Stomach (tissue), 9 donors: ENCODE results near the gene LRRC27. TPM values are rescaled to one million over a fixed set of nuclear protein-coding genes. Genes with fewer than 3 reads are reported as not detected.

Source experiments
- DNase-seq, 2 donors: peaks; one replicate each; pipeline versions ENCODE4 v3.0.0 to v3.0.0-alpha.2; 2013 to 2019
- H3K27ac ChIP-seq, 5 donors: fragments of 200-600 bp in 4 of 5; sonication (generic) in 4 of 5; one replicate each; pipeline ENCODE4 v1.5.1; 2013 to 2019; ENCODE audit warnings: mild to moderate bottlenecking in 1 of 5, moderate library complexity in 1 of 5
- H3K27me3 ChIP-seq, 3 donors: fragments of 200-600 bp; sonication (generic); one replicate each; pipeline ENCODE4 v1.5.1; 2017 to 2019; ENCODE audit warnings: mixed run types in 1 of 3
- H3K36me3 ChIP-seq, 4 donors: fragments of 200-600 bp; sonication (generic); 1 replicate in 3 of 4; 2 replicates in 1 of 4; pipeline ENCODE4 v1.5.1; 2016 to 2019
- H3K4me1 ChIP-seq, 4 donors: fragments of 200-600 bp; sonication (generic); one replicate each; pipeline ENCODE4 v1.5.1; 2016 to 2019
- H3K4me3 ChIP-seq, 4 donors: fragments of 200-600 bp; sonication (generic) in 3 of 4; one replicate each; pipeline ENCODE4 v1.5.1; 2016 to 2019; ENCODE audit warnings: mild to moderate bottlenecking in 1 of 4
- H3K9me3 ChIP-seq, 4 donors: fragments of 200-600 bp; sonication (generic); one replicate each; pipeline ENCODE4 v1.5.1; 2016 to 2019
- EP300 ChIP-seq: sonication (generic); formaldehyde crosslinking; IDR thresholded peaks from one replicate; pipeline ENCODE4 v1.6.1; 2017; ENCODE audit warnings: antibody characterized with exemption
- POLR2A ChIP-seq, 4 donors: fragments of 450-650 bp; IDR thresholded peaks; one replicate each; pipeline ENCODE4 v1.6.1; 2016; ENCODE audit warnings: antibody characterized with exemption in 4 of 4, control low read depth in 2 of 4, mild to moderate bottlenecking in 1 of 4, moderate library complexity in 1 of 4
- POLR2AphosphoS5 ChIP-seq, 3 donors: sonication (generic); formaldehyde crosslinking; IDR thresholded peaks; one replicate each; pipeline ENCODE4 v1.6.1; 2016; ENCODE audit warnings: antibody characterized with exemption in 3 of 3
- WGBS, 5 donors: extraction: QIAGEN DNeasy Blood & Tissue Kit in 3 of 5; methylation state at CpG; one replicate each; pipeline versions ENCODE4 v1.1.5 to v1.1.7; 2013 to 2018; 5-methylcytosine and 5-hydroxymethylcytosine counted together
- intact Hi-C: fragments of 100-400 bp; cut with DNase I; formaldehyde crosslinking; loops from one replicate; pipeline ENCODE4 v1.15.1; 2023; ENCODE audit warnings: low total_unique reads
- polyA plus RNA-seq, 3 donors: library from polyadenylated mRNA; stranded (reverse); fragments of 200-250 nt; gene quantifications; one replicate each; pipeline ENCODE4 v1.2.3, GENCODE V29; 2013
- total RNA-seq, 5 donors: library from RNA; depleted of rRNA; stranded (reverse); fragments of >200 nt; gene quantifications; one replicate each; pipeline versions ENCODE4 v1.1.0 to v1.2.3, GENCODE V29; 2014 to 2016
- TF ChIP-seq, protein P1 (sequence below), 7 experiments: fragments of 450-650 bp in 4 of 7; fragments of 200-600 bp in 3 of 7; sonication (generic) in 3 of 7; IDR thresholded peaks; one replicate each; pipeline ENCODE4 v1.5.1; 2016 to 2019; ENCODE audit warnings: antibody characterized with exemption in 7 of 7, control low read depth in 2 of 7, mild to moderate bottlenecking in 1 of 7
- donor health status: healthy with polysubstance abuse.
- donor health status: Bipolar disorder and iron deficiency.
- donor health status: healthy.

LRRC27 gene
- total and polyA plus RNA-seq, 8 donors, result 4.2 to 31.3 (median 11.1) TPM

DNA sequence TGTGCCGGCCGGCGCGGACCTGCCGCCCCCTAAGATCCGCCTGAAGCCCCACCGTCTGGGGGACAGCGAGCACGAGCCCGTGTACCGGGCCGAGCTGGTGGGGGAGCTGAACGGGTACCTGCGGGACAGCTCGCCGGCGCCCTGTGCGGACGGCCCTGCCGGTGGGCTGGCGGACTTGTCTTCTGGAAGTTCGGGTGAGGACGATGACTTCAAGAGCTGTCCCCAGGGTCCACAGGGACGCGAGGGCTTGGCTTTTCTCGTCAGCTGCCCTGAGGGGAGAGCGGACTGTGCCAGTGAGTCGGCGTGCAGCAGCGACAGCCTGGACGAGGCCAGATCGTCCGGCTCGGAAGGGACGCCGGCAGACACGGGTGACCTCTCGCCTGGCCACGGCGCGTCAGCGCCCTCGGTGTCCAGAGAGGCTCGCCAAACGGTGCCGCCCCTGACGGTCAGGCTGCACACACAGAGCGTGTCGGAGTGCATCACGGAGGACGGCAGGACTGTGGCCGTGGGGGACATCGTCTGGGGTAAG is 73.5 kb downstream of the LRRC27 start:
- Histone ChIP-seq H3K4me3 (peak overlapping the region in 1 of 4 donors; percentile 6), H3K4me1 (peaks cover 80 to 98% (median 89%) of the 10 kb centered on the region in 4 donors), H3K36me3 (peaks cover 23 to 31% (median 28%) of the 10 kb centered on the region in 4 donors), H3K9me3 (no peaks in the 10 kb centered on the region), H3K27me3 (no peaks in the 10 kb centered on the region), H3K27ac (peak overlapping the region in 3 of 5 donors; percentile 94 to 99 (median 99))
- 94 to 95% (median 94%) methylated on average over 18 to 53 of the region's 53 CpGs for WGBS, 5 donors
- DNase-seq, result no peak
- intact Hi-C loops, result no loop called here
- no peak for TF ChIP-seq EP300
- TF ChIP-seq POLR2AphosphoS5 (IDR thresholded peaks at IDR 0.05), result no peak
- TF ChIP-seq, protein P1, sequence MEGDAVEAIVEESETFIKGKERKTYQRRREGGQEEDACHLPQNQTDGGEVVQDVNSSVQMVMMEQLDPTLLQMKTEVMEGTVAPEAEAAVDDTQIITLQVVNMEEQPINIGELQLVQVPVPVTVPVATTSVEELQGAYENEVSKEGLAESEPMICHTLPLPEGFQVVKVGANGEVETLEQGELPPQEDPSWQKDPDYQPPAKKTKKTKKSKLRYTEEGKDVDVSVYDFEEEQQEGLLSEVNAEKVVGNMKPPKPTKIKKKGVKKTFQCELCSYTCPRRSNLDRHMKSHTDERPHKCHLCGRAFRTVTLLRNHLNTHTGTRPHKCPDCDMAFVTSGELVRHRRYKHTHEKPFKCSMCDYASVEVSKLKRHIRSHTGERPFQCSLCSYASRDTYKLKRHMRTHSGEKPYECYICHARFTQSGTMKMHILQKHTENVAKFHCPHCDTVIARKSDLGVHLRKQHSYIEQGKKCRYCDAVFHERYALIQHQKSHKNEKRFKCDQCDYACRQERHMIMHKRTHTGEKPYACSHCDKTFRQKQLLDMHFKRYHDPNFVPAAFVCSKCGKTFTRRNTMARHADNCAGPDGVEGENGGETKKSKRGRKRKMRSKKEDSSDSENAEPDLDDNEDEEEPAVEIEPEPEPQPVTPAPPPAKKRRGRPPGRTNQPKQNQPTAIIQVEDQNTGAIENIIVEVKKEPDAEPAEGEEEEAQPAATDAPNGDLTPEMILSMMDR (IDR thresholded peaks at IDR 0.05), result no peak
- TF ChIP-seq POLR2A (IDR thresholded peaks at IDR 0.05), result no peak

DNA sequence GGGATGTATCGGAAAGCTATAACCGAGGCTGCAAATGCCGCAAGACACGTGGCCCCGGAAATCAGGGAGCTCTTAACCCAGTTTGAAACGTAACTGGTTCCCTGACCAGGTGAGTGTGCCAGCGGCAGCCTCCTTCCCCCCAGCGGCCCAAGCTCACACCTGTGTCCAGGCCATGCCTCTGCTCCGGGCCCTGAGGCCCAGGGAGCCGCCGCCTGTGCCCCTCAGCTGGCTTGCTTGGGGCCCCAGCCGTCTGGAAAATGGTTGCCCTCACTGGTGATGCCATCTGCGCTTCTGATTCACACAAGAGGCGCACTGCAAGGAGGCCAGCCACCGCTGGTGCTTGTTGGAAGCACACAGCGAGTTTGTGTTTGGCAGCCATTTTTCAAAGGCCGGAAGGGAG is 74.2 kb downstream of the LRRC27 start:
- peaks cover 80 to 98% (median 89%) of the 10 kb centered on the region in 4 donors for H3K4me1 ChIP-seq
- no peak for DNase-seq
- no peak overlapping the region for H3K4me3 ChIP-seq
- H3K9me3 ChIP-seq, result no peaks in the 10 kb centered on the region
- TF ChIP-seq POLR2AphosphoS5 (IDR thresholded peaks at IDR 0.05) (no peak), EP300 (no peak), POLR2A (IDR thresholded peaks at IDR 0.05) (no peak)
- TF ChIP-seq, protein P1 (IDR thresholded peaks at IDR 0.05), result no peak
- H3K36me3 ChIP-seq, result peaks cover 23 to 31% (median 28%) of the 10 kb centered on the region in 4 donors
- no peaks in the 10 kb centered on the region for H3K27me3 ChIP-seq
- intact Hi-C loops, result no loop called here
- peak overlapping the region; percentile 89 to 96 (median 94) for H3K27ac ChIP-seq
- WGBS, 5 donors, result 81 to 95% (median 89%) methylated on average over 8 to 17 of the region's 17 CpGs

GRCh38 chr10:132406750-132407149 is 74.8 kb downstream of the LRRC27 start:
- Histone ChIP-seq H3K27ac (peak overlapping the region; percentile 89 to 96 (median 94)), H3K4me3 (no peak overlapping the region), H3K36me3 (peaks cover 23 to 31% (median 28%) of the 10 kb centered on the region in 4 donors), H3K4me1 (peaks cover 80 to 98% (median 89%) of the 10 kb centered on the region in 4 donors), H3K9me3 (no peaks in the 10 kb centered on the region), H3K27me3 (no peaks in the 10 kb centered on the region)
- 79 to 85% (median 82%) methylated on average over 9 to 16 of the region's 16 CpGs for WGBS, 5 donors
- no peak for DNase-seq
- intact Hi-C loops, result no loop called here
- TF ChIP-seq, protein P1 (IDR thresholded peaks at IDR 0.05), result no peak
- TF ChIP-seq EP300 (no peak), POLR2AphosphoS5 (IDR thresholded peaks at IDR 0.05) (no peak), POLR2A (IDR thresholded peaks at IDR 0.05) (no peak)

DNA sequence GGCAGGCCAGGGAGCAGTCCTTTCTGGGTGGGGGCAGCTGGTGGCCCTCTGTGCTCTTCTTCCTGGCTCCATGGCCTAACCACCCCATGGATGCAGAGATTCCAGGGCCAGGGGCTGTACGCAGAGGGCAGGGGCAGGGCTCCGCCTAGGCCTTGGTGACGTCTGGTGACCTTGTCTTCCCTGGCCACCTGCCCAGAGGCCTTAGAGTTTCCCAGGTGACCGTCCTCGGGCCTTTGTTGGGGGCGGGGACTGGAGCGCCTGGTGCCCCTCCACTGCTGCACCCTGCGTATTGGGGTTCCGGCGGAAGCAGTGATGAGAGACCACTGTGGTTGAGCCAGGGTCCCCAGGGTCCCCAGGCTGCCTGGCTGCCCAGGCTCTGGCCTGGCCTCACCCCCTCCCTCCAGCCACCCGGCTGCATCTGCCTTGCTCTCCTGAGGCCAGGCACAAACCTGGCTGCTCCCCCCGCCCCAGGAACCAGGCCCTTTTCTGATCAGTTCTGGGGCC is 75.3 kb downstream of the LRRC27 start:
- Histone ChIP-seq H3K27me3 (no peaks in the 10 kb centered on the region), H3K4me3 (peak overlapping the region in 1 of 4 donors; percentile 18), H3K27ac (peak overlapping the region; percentile 89 to 96 (median 94)), H3K36me3 (peaks cover 23 to 31% (median 28%) of the 10 kb centered on the region in 4 donors), H3K9me3 (no peaks in the 10 kb centered on the region), H3K4me1 (peaks cover 80 to 98% (median 89%) of the 10 kb centered on the region in 4 donors)
- intact Hi-C loops, result no loop called here
- TF ChIP-seq EP300 (no peak), POLR2AphosphoS5 (IDR thresholded peaks at IDR 0.05) (peak in 1 of 3 donors; percentile 27)
- WGBS, 5 donors, result 35 to 73% (median 40%) methylated on average over 3 to 12 of the region's 12 CpGs
- peak; percentile 87 to 94 for DNase-seq

DNA sequence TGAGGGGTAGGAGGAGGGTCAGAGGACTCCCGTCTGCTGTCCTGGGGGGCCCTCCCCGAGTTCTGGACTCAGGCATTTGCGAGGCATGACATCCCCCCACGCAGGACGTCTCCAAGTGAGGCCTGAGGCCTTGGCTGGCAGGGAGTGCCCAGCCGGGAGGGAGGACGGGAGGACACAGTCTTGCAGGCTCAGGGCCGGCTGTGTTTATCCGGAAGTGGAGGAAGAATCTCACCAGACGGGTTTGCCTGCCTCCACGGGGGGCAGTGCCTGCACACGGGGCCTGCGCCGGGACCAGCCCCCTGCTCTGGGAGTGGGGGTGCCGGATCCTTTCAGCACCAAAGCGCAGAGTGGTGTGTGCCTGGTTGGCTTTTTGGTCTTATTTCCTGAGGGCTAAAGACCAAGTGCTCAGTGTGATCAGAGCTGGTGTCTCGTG is 75.9 kb downstream of the LRRC27 start:
- Histone ChIP-seq H3K27ac (peak overlapping the region; percentile 89 to 96 (median 94)), H3K4me3 (peak overlapping the region; percentile 4 to 33 (median 8)), H3K27me3 (no peaks in the 10 kb centered on the region), H3K9me3 (no peaks in the 10 kb centered on the region), H3K4me1 (peaks cover 80 to 98% (median 90%) of the 10 kb centered on the region in 4 donors), H3K36me3 (peaks cover 23 to 31% (median 28%) of the 10 kb centered on the region in 4 donors)
- WGBS, 5 donors, result 10 to 17% (median 14%) methylated on average over 7 to 17 of the region's 17 CpGs
- peak; percentile 95 to 96 for DNase-seq
- TF ChIP-seq EP300 (no peak), POLR2A (IDR thresholded peaks at IDR 0.05) (no peak), POLR2AphosphoS5 (IDR thresholded peaks at IDR 0.05) (peak; percentile 21 to 90 (median 85))
- TF ChIP-seq, protein P1 (IDR thresholded peaks at IDR 0.05), result peak in 2 of 7 experiments; percentile 8 to 9
- intact Hi-C loops, result no loop called here
